Endothelial cell (in vitro differentiated cells): ENCODE results near the gene SLC22A1. TPM values are rescaled to one million over a fixed set of nuclear protein-coding genes. Genes with fewer than 3 reads are reported as not detected.

Experiments
- DNase-seq: peaks from one replicate; pipeline ENCODE4 v3.0.0; 2021; ENCODE audit warnings: low spot score
- H3K27ac Mint-ChIP-seq: one replicate; pipeline ENCODE4 v1.8.0; 2021; ENCODE audit warnings: mixed read lengths, inconsistent platforms; ENCODE audit not compliant: unreplicated experiment
- H3K27me3 Mint-ChIP-seq: one replicate; pipeline ENCODE4 v1.8.0; 2021; ENCODE audit warnings: mild to moderate bottlenecking, moderate library complexity, mixed read lengths, inconsistent platforms; ENCODE audit not compliant: unreplicated experiment
- H3K36me3 Mint-ChIP-seq: one replicate; pipeline ENCODE4 v1.8.0; 2021; ENCODE audit warnings: mild to moderate bottlenecking, low read depth, mixed read lengths, inconsistent platforms; ENCODE audit not compliant: unreplicated experiment
- H3K4me1 Mint-ChIP-seq: one replicate; pipeline ENCODE4 v1.8.0; 2021; ENCODE audit warnings: mild to moderate bottlenecking, mixed read lengths, inconsistent platforms; ENCODE audit not compliant: unreplicated experiment
- H3K4me3 Mint-ChIP-seq: one replicate; pipeline ENCODE4 v1.8.0; 2021; ENCODE audit warnings: mild to moderate bottlenecking, mixed read lengths, inconsistent platforms; ENCODE audit not compliant: unreplicated experiment
- H3K9me3 Mint-ChIP-seq: one replicate; pipeline ENCODE4 v1.8.0; 2021; ENCODE audit warnings: mixed read lengths, inconsistent platforms; ENCODE audit not compliant: unreplicated experiment
- total RNA-seq: library from RNA; stranded (reverse); fragmentation: NEBNext Ultra II Directional; extraction: Animal tissue kit (Norgen Biotek cat#: 25700); gene quantifications from one replicate; pipeline ENCODE4 v1.2.1, GENCODE V29; 2021; ENCODE audit not compliant: unreplicated experiment
- TF ChIP-seq, protein P1 (sequence below): fragments of 200-600 bp; sonication (generic); IDR thresholded peaks from one replicate; pipeline ENCODE4 v1.5.0; 2021; ENCODE audit warnings: antibody characterized with exemption; ENCODE audit not compliant: unreplicated experiment

SLC22A1 gene
- total RNA-seq, 1 donor from 2014 or later = 2.7 TPM

DNA sequence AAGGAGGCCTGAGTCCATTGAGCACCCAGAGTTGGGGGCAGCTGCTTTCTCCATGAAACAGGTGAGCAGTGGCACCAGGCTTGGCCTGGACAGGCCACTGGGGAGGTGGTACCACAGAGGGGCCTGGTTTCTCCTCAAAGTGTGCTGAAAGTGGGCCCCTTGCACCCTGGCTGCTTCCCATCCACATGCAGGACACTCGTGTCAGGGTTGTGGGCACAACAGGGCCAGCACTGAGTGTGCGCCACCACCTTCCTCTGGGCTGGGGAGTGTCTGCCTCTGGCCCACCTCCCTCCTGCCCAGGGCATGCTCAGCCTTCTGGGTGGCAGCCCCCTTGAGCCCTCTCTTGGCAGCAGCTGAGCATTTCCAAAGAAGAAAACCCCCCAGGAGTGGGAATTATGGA is 5.2 kb upstream of the SLC22A1 start:
- DNase-seq = no peak

DNA sequence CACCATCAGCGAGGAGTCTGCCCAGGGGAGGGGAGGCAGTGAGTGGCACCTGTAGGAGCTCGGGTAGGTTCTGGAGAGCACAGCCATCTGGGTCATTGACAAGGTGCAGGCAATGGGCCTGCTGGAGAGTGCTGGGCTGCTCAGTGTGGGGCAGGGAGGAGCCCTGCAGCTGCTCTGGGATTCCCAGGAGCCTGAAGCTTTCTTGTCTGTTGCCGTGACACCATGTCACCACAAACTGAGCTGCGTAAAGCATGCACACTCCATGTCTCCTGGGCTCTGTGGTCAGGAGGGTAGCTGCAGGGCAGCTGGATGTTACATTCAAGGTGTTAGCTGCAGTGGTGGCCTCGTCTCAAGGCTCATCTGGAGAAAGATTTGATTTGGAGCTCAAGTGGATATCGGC is 4.5 kb upstream of the SLC22A1 start:
- Mint-ChIP-seq H3K4me1 (no peaks in the 10 kb centered on the region), H3K36me3 (peaks cover 30% of the 10 kb centered on the region), H3K9me3 (no peaks in the 10 kb centered on the region), H3K27me3 (peaks cover 13% of the 10 kb centered on the region), H3K27ac (no peak overlapping the region), H3K4me3 (no peak overlapping the region)
- DNase-seq = no peak
- TF ChIP-seq, protein P1, sequence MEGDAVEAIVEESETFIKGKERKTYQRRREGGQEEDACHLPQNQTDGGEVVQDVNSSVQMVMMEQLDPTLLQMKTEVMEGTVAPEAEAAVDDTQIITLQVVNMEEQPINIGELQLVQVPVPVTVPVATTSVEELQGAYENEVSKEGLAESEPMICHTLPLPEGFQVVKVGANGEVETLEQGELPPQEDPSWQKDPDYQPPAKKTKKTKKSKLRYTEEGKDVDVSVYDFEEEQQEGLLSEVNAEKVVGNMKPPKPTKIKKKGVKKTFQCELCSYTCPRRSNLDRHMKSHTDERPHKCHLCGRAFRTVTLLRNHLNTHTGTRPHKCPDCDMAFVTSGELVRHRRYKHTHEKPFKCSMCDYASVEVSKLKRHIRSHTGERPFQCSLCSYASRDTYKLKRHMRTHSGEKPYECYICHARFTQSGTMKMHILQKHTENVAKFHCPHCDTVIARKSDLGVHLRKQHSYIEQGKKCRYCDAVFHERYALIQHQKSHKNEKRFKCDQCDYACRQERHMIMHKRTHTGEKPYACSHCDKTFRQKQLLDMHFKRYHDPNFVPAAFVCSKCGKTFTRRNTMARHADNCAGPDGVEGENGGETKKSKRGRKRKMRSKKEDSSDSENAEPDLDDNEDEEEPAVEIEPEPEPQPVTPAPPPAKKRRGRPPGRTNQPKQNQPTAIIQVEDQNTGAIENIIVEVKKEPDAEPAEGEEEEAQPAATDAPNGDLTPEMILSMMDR = no peak

More for the DNA sequence above, 5.2 kb upstream of the SLC22A1 start:
- H3K36me3 Mint-ChIP-seq = peaks cover 30% of the 10 kb centered on the region
- no peaks in the 10 kb centered on the region for H3K4me1 Mint-ChIP-seq
- H3K27me3 Mint-ChIP-seq = peaks cover 11% of the 10 kb centered on the region
- no peak overlapping the region for H3K27ac Mint-ChIP-seq
- H3K4me3 Mint-ChIP-seq = no peak overlapping the region
- TF ChIP-seq, protein P1 = no peak
- no peaks in the 10 kb centered on the region for H3K9me3 Mint-ChIP-seq

DNA sequence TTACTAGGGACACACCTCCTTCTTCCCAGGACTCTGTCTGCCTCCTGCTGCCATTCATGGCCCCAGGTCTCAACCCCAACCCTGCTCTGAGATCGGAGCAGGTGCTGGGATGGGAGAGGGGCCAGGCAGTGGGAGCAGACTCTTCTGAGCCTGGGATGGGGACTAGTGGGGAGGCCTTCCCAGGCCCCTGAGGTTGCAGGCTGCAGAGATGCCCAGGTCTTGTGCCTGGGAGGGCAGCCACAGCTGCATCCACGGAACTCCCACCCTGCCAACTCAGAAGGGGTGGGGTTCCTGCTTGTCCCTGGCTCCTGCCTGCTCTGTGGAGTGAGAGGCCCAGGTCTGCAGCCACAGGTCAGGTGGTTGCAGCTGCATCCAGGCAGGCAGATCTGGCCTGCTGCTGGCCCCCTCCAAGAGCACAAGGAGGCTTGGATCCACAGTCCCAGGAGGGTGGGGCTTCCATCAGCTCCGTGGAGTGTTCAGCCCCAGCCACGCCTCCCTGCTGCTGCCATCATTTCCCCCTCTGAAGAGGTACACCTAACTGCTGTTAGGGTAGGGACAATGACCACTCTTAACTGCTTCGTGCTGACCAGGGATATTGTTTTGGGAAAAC is 2.9 kb upstream of the SLC22A1 start:
- no peaks in the 10 kb centered on the region for H3K9me3 Mint-ChIP-seq
- no peak for DNase-seq
- peaks cover 28% of the 10 kb centered on the region for H3K36me3 Mint-ChIP-seq
- H3K27me3 Mint-ChIP-seq = peaks cover 11% of the 10 kb centered on the region
- H3K27ac Mint-ChIP-seq = no peak overlapping the region
- TF ChIP-seq, protein P1 = no peak
- H3K4me3 Mint-ChIP-seq = peak overlapping the region; percentile 11
- no peaks in the 10 kb centered on the region for H3K4me1 Mint-ChIP-seq

GRCh38 chr6:160120087-160120486 is 1.5 kb upstream of the SLC22A1 start:
- Mint-ChIP-seq H3K27ac (no peak overlapping the region), H3K27me3 (peaks cover 8% of the 10 kb centered on the region), H3K9me3 (no peaks in the 10 kb centered on the region), H3K36me3 (peaks cover 37% of the 10 kb centered on the region), H3K4me3 (no peak overlapping the region), H3K4me1 (no peaks in the 10 kb centered on the region)
- TF ChIP-seq, protein P1 = no peak
- DNase-seq = no peak

- DNase-seq = no peak
- H3K27me3 Mint-ChIP-seq = peaks cover 6% of the 10 kb centered on the region
- no peak overlapping the region for H3K4me3 Mint-ChIP-seq
- H3K4me1 Mint-ChIP-seq = no peaks in the 10 kb centered on the region
- H3K36me3 Mint-ChIP-seq = peaks cover 34% of the 10 kb centered on the region
- no peak overlapping the region for H3K27ac Mint-ChIP-seq
- TF ChIP-seq, protein P1 = no peak
- no peaks in the 10 kb centered on the region for H3K9me3 Mint-ChIP-seq
Observed at GRCh38 chr6:160121981-160122380, 366 bp downstream of the SLC22A1 start.
